Right lobe of liver (tissue), 4 donors: ENCODE data around the gene P2RY12.

Source experiments
- POLR2A ChIP-seq: fragments of 450-650 bp; IDR thresholded peaks from one replicate; pipeline ENCODE4 v1.6.1; 2017; ENCODE audit warnings: antibody characterized with exemption, mild to moderate bottlenecking
- TF ChIP-seq, protein P1 (sequence below), 4 donors: fragments of 200-600 bp in 3 of 4; fragments of 450-650 bp in 1 of 4; IDR thresholded peaks; one replicate each; pipeline versions ENCODE4 v1.5.1 to v1.8.0; 2016 to 2022; ENCODE audit warnings: antibody characterized with exemption in 4 of 4, mild to moderate bottlenecking in 2 of 4
- donor health status: DM: no; HTN: no; CAD: no.
- donor health status: DM: no; HTN: no; CAD: no.
- donor health status: DM: no; HTN: yes; CAD: no.

DNA sequence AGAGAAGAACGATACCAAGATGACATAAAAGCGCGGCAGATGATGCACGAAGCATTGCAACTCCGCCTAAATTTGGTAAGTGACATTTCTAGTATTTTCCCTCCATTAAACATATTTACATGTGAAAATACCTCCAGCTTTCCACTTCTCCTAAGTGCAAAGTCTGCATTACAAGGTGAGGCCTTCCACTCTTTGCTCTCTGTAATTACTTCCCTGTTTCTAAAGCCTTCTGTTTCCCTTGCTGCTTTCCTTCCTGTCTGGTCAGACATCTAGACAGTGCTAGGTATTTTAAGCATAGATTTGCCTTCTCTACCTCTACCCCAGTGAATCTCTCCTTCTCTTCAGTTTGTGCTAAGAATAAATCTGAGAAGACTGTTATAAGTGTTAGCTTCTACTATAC lies 1.9 kb downstream of the P2RY12 start:
- TF ChIP-seq, protein P1, sequence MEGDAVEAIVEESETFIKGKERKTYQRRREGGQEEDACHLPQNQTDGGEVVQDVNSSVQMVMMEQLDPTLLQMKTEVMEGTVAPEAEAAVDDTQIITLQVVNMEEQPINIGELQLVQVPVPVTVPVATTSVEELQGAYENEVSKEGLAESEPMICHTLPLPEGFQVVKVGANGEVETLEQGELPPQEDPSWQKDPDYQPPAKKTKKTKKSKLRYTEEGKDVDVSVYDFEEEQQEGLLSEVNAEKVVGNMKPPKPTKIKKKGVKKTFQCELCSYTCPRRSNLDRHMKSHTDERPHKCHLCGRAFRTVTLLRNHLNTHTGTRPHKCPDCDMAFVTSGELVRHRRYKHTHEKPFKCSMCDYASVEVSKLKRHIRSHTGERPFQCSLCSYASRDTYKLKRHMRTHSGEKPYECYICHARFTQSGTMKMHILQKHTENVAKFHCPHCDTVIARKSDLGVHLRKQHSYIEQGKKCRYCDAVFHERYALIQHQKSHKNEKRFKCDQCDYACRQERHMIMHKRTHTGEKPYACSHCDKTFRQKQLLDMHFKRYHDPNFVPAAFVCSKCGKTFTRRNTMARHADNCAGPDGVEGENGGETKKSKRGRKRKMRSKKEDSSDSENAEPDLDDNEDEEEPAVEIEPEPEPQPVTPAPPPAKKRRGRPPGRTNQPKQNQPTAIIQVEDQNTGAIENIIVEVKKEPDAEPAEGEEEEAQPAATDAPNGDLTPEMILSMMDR (IDR thresholded peaks at IDR 0.05), result no peak
- no peak for TF ChIP-seq POLR2A
